Nephron progenitor cell (in vitro differentiated cells): Measurements from ENCODE around the gene VGLL4.
A peak's percentile ranks its signal among the peaks of the same experiment; 100 is the strongest.

Source experiments
- DNase-seq: peaks from one replicate; pipeline ENCODE4 v3.0.0; 2021
- H3K27ac Mint-ChIP-seq: 2 replicates; pipeline ENCODE4 v1.8.0; 2021; ENCODE audit warnings: mild to moderate bottlenecking, moderate library complexity, mixed read lengths
- H3K27me3 Mint-ChIP-seq: 2 replicates; pipeline ENCODE4 v1.8.0; 2021; ENCODE audit warnings: mild to moderate bottlenecking, low read depth, mixed read lengths; ENCODE audit not compliant: poor library complexity
- H3K36me3 Mint-ChIP-seq: 2 replicates; pipeline ENCODE4 v1.8.0; 2021; ENCODE audit warnings: low read depth, mixed read lengths
- H3K4me1 Mint-ChIP-seq: 2 replicates; pipeline ENCODE4 v1.8.0; 2021; ENCODE audit warnings: mixed read lengths
- H3K4me3 Mint-ChIP-seq: 2 replicates; pipeline ENCODE4 v1.8.0; 2021; ENCODE audit warnings: mild to moderate bottlenecking, moderate library complexity, mixed read lengths
- H3K9me3 Mint-ChIP-seq: 2 replicates; pipeline ENCODE4 v1.8.0; 2021; ENCODE audit warnings: mild to moderate bottlenecking, moderate library complexity, mixed read lengths
- CTCF ChIP-seq: fragments of 200-600 bp; sonication (generic); IDR thresholded peaks from 2 replicates; pipeline ENCODE4 v1.5.0; 2021; ENCODE audit warnings: antibody characterized with exemption

VGLL4 gene

GRCh38 chr3:11650391-11650790 is 6.7 kb upstream of the VGLL4 start:
- peaks cover 30% of the 10 kb centered on the region for H3K4me1 Mint-ChIP-seq
- no peaks in the 10 kb centered on the region for H3K36me3 Mint-ChIP-seq
- H3K27ac Mint-ChIP-seq, result no peak overlapping the region
- TF ChIP-seq CTCF, result no peak
- DNase-seq, result no peak
- no peak overlapping the region for H3K4me3 Mint-ChIP-seq
- peaks cover 6% of the 10 kb centered on the region for H3K27me3 Mint-ChIP-seq
- no peaks in the 10 kb centered on the region for H3K9me3 Mint-ChIP-seq

- no peak overlapping the region for H3K27ac Mint-ChIP-seq
- H3K9me3 Mint-ChIP-seq, result no peaks in the 10 kb centered on the region
- H3K4me1 Mint-ChIP-seq, result peaks cover 36% of the 10 kb centered on the region
Measured at GRCh38 chr3:11648735-11649134, 5.0 kb upstream of the VGLL4 start.

GRCh38 chr3:11643201-11643603 is 513 bp downstream of the VGLL4 start:
- Mint-ChIP-seq H3K27me3 (no peaks in the 10 kb centered on the region), H3K9me3 (no peaks in the 10 kb centered on the region), H3K27ac (peak overlapping the region; percentile 100), H3K4me1 (peaks cover 63% of the 10 kb centered on the region), H3K4me3 (peak overlapping the region; percentile 97), H3K36me3 (peaks cover 3% of the 10 kb centered on the region)
- no peak for TF ChIP-seq CTCF
- peak; percentile 48 for DNase-seq

More at GRCh38 chr3:11648735-11649134, 5.0 kb upstream of the VGLL4 start:
- H3K27me3 Mint-ChIP-seq, result peaks cover 3% of the 10 kb centered on the region
- no peak for TF ChIP-seq CTCF
- H3K36me3 Mint-ChIP-seq, result no peaks in the 10 kb centered on the region
- no peak overlapping the region for H3K4me3 Mint-ChIP-seq
- DNase-seq, result no peak

- Mint-ChIP-seq H3K9me3 (no peaks in the 10 kb centered on the region), H3K27ac (peak overlapping the region; percentile 100), H3K36me3 (peaks cover 3% of the 10 kb centered on the region), H3K4me3 (peak overlapping the region; percentile 97), H3K4me1 (peaks cover 69% of the 10 kb centered on the region), H3K27me3 (no peaks in the 10 kb centered on the region)
- no peak for TF ChIP-seq CTCF
- DNase-seq, result peak; percentile 64
Measured at GRCh38 chr3:11642431-11643191, 1.1 kb downstream of the VGLL4 start.

- Mint-ChIP-seq H3K4me1 (peaks cover 71% of the 10 kb centered on the region), H3K36me3 (peaks cover 3% of the 10 kb centered on the region), H3K4me3 (peak overlapping the region; percentile 97), H3K27me3 (no peaks in the 10 kb centered on the region), H3K9me3 (no peaks in the 10 kb centered on the region), H3K27ac (peak overlapping the region; percentile 100)
- DNase-seq, result no peak
- no peak for TF ChIP-seq CTCF
Measured at GRCh38 chr3:11641683-11642430, 1.9 kb downstream of the VGLL4 start.
